ENCODE measurements around the gene PARN.

DNA sequence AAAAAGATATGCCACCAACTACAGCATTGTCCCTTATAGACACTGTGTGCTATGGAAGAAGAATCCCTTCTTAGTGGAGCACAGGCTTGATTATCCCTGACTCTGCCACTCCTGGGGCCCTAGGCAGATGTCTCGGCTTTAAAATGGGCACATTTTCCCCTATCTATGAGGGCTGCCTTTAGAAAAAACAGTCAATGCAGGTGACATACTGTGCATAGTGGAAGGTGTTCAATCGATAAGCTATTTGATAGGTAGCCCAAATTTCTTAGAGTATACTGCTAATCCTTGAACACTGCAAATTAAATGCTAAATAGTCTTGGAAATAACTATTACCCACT, 64.4 kb downstream of the PARN start:
- no peak for TF ChIP-seq CTCF (conservative IDR thresholded peaks at IDR 0.05; ENCODE audit: low read depth, low read length)
- TF ChIP-seq POLR2A (IDR thresholded peaks at IDR 0.05; ENCODE audit: low read depth, low read length): no peak
- no peak for TF ChIP-seq MAFK (IDR thresholded peaks at IDR 0.05; ENCODE audit: low read depth, low read length)
- no peak for TF ChIP-seq RAD21 (IDR thresholded peaks at IDR 0.05; ENCODE audit: low read length)
- no peak for TF ChIP-seq CHD1 (IDR thresholded peaks at IDR 0.05; ENCODE audit: low read depth, low read length)
- no peak for TF ChIP-seq MXI1 (IDR thresholded peaks at IDR 0.05; ENCODE audit: borderline replicate concordance, low read depth, low read length)
- no peak for TF ChIP-seq NFE2L2 (IDR thresholded peaks at IDR 0.05; ENCODE audit: low read depth, low read length)
- no peak for TF ChIP-seq CEBPB (IDR thresholded peaks at IDR 0.05; ENCODE audit: low read depth, low read length)
